CD1c-positive myeloid dendritic cell (primary cell): ENCODE results near the gene ZFAND6.
A peak's percentile ranks its signal among the peaks of the same experiment; 100 is the strongest.

Source experiments
- DNase-seq: peaks from one replicate; pipeline ENCODE4 v3.0.0-alpha.2; 2016; ENCODE audit errors: extremely low spot score

Gene ZFAND6

DNA sequence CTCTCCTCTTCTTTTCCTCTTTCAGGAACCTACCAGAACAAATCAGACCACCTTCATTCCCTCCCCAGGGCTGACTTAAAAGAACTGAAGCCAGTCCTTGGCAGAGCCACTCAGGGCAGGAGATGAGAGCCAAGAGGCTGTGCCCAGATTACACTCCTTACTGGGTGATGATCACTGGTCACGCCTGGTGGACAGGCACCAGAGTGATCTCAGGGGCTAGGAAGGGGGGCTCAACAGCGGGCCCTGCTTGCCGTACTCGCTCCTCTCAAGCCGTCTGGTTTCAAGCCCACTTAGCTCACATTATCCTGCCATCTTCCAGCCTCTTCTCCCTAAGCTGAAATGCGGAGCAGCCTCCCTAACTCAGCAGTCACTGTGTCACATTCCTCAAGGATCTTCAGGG lies 91.7 kb downstream of the ZFAND6 start:
- DNase-seq, result no peak

- DNase-seq, result no peak
Observed at GRCh38 chr15:80151576-80151975, 92.1 kb downstream of the ZFAND6 start.

- peak; percentile 80 for DNase-seq
Observed at GRCh38 chr15:80152180-80152895, 92.9 kb downstream of the ZFAND6 start.

- peak; percentile 78 for DNase-seq
Observed at GRCh38 chr15:80152896-80153876, 93.7 kb downstream of the ZFAND6 start, which contains the start of gene FAH. Gene FAH (plus strand): TSS chr15:80152999. CDS start chr15:80153055, 56 bp downstream.

DNA sequence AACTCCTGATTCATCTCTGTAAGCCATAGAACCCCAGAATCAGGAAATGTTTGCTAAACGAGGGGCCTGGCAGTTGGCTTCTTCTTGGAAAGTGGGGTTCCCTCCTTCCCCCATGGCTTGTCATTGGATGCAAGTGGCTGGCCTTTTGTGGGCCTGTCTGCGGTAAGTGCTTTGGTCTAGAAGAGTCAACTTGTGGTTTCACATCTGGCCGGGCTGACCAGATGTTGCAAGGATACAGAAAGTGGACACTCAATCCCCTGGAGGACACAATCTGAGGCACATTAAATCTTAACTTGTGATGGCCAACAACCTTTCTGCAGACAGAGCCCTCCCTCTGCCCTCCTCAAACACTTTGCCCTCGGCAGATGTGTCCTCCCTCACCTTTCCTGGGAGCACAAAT lies 94.4 kb downstream of the ZFAND6 start:
- no peak for DNase-seq

DNA sequence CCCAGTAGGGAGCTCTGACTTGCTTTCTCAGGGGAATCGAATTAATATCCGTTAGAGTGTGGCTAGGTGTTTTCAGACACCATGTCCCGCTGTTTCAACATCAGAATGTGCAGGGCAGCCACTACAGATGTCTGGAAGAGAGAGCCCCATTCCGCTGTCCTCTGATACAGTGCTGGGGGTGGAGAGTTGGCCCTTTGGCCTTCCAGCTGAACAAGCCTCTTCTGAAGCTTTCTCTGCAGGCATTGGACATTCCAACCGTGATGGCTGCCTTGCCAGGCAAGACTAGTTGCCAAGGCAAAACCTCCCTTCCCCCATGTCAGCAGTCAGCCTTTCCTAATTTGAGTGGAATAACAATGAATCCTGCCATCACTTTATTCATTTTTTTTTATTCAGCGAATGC lies 94.9 kb downstream of the ZFAND6 start:
- no peak for DNase-seq

- no peak for DNase-seq
Observed at GRCh38 chr15:80155001-80155377, 95.5 kb downstream of the ZFAND6 start.

GRCh38 chr15:80155378-80156175 lies 96.1 kb downstream of the ZFAND6 start:
- peak; percentile 53 for DNase-seq

- DNase-seq, result no peak
Observed at GRCh38 chr15:80156176-80156720, 96.8 kb downstream of the ZFAND6 start.

- no peak for DNase-seq
Observed at GRCh38 chr15:80157215-80157614, 97.7 kb downstream of the ZFAND6 start.

DNA sequence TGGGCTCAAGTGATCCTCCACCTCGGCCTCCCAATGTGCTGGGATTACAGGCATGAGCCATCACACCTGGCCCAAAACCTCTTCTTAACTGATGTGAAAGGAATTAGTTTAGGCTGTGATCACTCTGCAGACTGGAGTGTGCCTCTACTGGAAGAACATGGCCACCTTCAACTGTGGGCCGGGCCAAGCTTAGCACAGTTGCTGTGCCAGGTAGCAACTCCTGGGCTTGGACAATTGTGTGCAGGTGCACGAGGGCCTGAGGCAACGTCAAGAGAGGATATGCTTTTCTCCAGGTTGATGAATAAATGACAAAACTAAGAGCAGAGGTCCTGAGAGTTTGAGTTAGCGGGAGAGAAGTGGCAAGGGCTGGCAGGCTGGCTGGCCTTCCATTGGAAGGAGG lies 99.8 kb downstream of the ZFAND6 start:
- DNase-seq, result no peak

- no peak for DNase-seq
Observed at GRCh38 chr15:80159811-80160569, 100.5 kb downstream of the ZFAND6 start.

GRCh38 chr15:80160570-80161156 lies 101.2 kb downstream of the ZFAND6 start:
- peak; percentile 84 for DNase-seq

- no peak for DNase-seq
Observed at GRCh38 chr15:80161468-80162016, 102.1 kb downstream of the ZFAND6 start.

GRCh38 chr15:80162059-80162554 lies 102.6 kb downstream of the ZFAND6 start:
- DNase-seq, result no peak

- no peak for DNase-seq
Observed at GRCh38 chr15:80163217-80163616, 103.7 kb downstream of the ZFAND6 start.

DNA sequence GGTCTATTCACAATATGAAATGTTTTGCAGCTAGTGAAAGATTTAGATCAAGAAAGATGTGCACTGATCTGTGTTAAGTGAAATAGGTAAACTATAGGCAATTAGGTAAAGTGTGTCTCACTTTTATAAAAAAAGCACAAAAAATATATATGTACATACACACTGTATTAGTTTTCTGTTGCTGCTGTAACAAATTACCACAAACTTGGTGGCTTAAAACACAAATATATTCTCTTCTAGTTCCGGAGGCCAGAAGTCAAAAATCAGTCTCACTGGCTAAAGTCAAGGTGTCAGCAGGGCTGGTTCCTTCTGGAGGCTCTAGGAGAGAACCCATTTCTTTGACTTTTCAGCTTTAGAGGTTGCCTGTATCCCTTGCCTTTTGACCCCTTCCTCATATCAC lies 104.4 kb downstream of the ZFAND6 start:
- no peak for DNase-seq

GRCh38 chr15:80167936-80168335 lies 108.5 kb downstream of the ZFAND6 start:
- no peak for DNase-seq

DNA sequence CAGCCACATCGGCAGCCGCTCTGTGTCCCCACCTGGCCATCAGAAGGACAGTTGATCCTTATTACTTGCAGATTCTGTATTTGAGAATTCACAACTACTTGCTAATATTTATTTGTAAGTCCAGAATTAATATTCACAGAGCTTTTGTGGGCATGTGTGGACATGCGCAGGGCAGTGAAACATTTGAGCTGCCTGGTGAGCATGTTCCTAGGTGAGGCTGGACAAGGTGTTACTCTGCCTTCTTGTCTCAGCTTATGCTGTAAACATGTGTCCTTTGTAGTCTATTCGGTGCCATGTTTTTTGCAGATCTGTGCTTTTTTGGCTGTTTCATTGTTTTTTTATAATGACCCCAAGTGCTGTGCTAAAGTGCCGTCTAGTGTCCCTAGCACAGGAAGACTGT lies 108.9 kb downstream of the ZFAND6 start:
- no peak for DNase-seq

DNA sequence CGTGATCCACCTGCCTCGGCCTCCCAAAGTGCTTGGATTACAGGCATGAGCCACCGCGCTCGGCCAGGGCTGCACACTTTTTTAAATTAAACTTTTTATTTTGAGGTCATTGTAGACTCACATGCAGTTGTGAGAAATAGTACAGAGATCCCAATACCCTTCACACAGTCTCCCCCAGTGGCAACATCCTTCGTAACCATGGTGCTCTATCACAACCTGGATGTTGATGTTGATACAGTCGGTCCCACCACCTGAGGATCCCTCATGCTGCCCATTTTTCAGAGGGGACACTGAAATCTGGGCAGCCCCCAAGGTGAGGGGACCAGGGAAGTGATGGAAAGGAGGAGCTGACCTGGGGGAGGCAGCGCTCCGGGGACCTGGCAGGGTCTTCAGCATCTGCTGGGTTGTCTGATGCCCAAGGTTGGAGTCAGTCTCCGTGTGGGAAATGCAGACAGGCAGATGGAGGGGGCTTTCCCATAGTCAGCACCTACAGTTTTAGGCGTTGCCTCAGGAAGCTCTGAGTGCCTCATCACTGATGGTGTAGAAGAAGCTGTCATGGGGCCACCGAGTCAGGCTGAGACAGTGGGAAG lies 110.4 kb downstream of the ZFAND6 start:
- no peak for DNase-seq
